ENCODE results near the gene COPB2. TPM values are rescaled to one million over a fixed set of nuclear protein-coding genes. Genes with fewer than 3 reads are reported as not detected.

COPB2 gene
- total and polyA plus RNA-seq, 2 of the 8 experiments (the other 6 are each of a cell fraction or from before 2014, with no cell fraction given) = 40.3 to 119 TPM

- H3K9ac ChIP-seq (replicated peaks in 1 of 4; ENCODE audit: extremely low read depth in 1 of 4, low read depth in 3 of 4, low read length in 3 of 4) = no peak overlapping the region
- no peak for FAIRE-seq
- POLR2A ChIA-PET (ENCODE audit: partially characterized antibody) = no interaction called here
Measured at GRCh38 chr3:139309061-139309591, 80.3 kb downstream of the COPB2 start.

More at GRCh38 chr3:139309061-139309591, 80.3 kb downstream of the COPB2 start:
- no peaks in the 10 kb centered on the region for H3K9me3 ChIP-seq (ENCODE audit: insufficient read depth in 2 of 2, low read depth in 1 of 2, low read length in 1 of 2)
- no peak overlapping the region for H2BK20ac ChIP-seq (ENCODE audit: low read length)
- H3K27ac ChIP-seq (ENCODE audit: low read depth, low read length) = no peak overlapping the region
- H2BK15ac ChIP-seq (ENCODE audit: low read length) = no peak overlapping the region
- no peaks in the 10 kb centered on the region for H4K20me1 ChIP-seq (replicated peaks in 1 of 2; ENCODE audit: control insufficient read depth in 1 of 2, insufficient read depth in 2 of 2, low read length in 2 of 2)
- no peak overlapping the region for H3K4me2 ChIP-seq (ENCODE audit: insufficient read depth in 1 of 2, low read depth in 2 of 2, low read length in 2 of 2)
- H2BK12ac ChIP-seq (ENCODE audit: low read depth, low read length) = no peak overlapping the region
- no peak overlapping the region for H2BK120ac ChIP-seq (replicated peaks; ENCODE audit: low read depth, low read length)
- H3K23me2 ChIP-seq (ENCODE audit: low read depth, low read length) = peaks cover 1% of the 10 kb centered on the region; the same call in 1 of the 2 replicates
- H2AK5ac ChIP-seq (ENCODE audit: low read depth, low read length) = no peak overlapping the region
- H3K4me3 ChIP-seq (ENCODE audit: extremely low read depth in 1 of 4, insufficient read depth in 2 of 4, low read depth in 3 of 4, low read length in 4 of 4) = no peak overlapping the region
- H3K36me3 ChIP-seq (ENCODE audit: control insufficient read depth in 2 of 4, insufficient read depth in 4 of 4, low read length in 3 of 4) = no peaks in the 10 kb centered on the region
- H3K4me1 ChIP-seq (replicated peaks in 1 of 4; ENCODE audit: control insufficient read depth in 3 of 4, insufficient read depth in 4 of 4, low read length in 3 of 4) = peaks cover 0 to 6% (median 2%) of the 10 kb centered on the region in 4 experiments; a peak in 5 of 7 replicates
- TF ChIP-seq, protein P1, sequence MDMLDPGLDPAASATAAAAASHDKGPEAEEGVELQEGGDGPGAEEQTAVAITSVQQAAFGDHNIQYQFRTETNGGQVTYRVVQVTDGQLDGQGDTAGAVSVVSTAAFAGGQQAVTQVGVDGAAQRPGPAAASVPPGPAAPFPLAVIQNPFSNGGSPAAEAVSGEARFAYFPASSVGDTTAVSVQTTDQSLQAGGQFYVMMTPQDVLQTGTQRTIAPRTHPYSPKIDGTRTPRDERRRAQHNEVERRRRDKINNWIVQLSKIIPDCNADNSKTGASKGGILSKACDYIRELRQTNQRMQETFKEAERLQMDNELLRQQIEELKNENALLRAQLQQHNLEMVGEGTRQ (IDR thresholded peaks at IDR 0.05; ENCODE audit: low read length) = no peak
- no peak for TF ChIP-seq RBBP5 (IDR thresholded peaks at IDR 0.05; ENCODE audit: borderline replicate concordance, low read depth, low read length)
- no peak for TF ChIP-seq SIRT6 (IDR thresholded peaks at IDR 0.05; ENCODE audit: low read length)
- TF ChIP-seq SUZ12 (IDR thresholded peaks at IDR 0.05; ENCODE audit: low read length) = no peak
- TF ChIP-seq CHD2 (IDR thresholded peaks at IDR 0.05; ENCODE audit: low read length) = no peak
- TF ChIP-seq SP2 (IDR thresholded peaks at IDR 0.05; ENCODE audit: low read length) = no peak
- H3K27me3 ChIP-seq (replicated peaks in 1 of 4; ENCODE audit: control insufficient read depth in 3 of 4, extremely low read depth in 1 of 4, insufficient read depth in 3 of 4, low read length in 3 of 4) = no peaks in the 10 kb centered on the region
- H4K91ac ChIP-seq (replicated peaks; ENCODE audit: insufficient read length, low read length) = no peak overlapping the region
- H3K79me2 ChIP-seq (ENCODE audit: control insufficient read depth in 1 of 2, insufficient read depth in 2 of 2, low read length in 2 of 2) = no peaks in the 10 kb centered on the region
- no peak overlapping the region for H4K8ac ChIP-seq (ENCODE audit: extremely low read depth, insufficient read depth, low read length)
- H3K79me1 ChIP-seq (ENCODE audit: low read depth, low read length) = no peaks in the 10 kb centered on the region
- H2AFZ ChIP-seq (ENCODE audit: low read length) = no peak overlapping the region; the same call in 1 of the 2 replicates
- H4K5ac ChIP-seq (ENCODE audit: insufficient read length, low read depth, low read length) = no peak overlapping the region
- WGBS, 2 experiments (ENCODE audit: extremely low coverage in 1 of 2, insufficient coverage in 1 of 2, insufficient read length in 1 of 2, insufficient replicate concordance in 2 of 2, low coverage in 1 of 2, low lambda C conversion rate in 2 of 2, missing lambda C conversion rate in 1 of 2) = 82% methylated on average over 2 of the region's 2 CpGs; no CpG with 5 or more reads in 1 of the 2 experiments
- DNase-seq (ENCODE audit: low read depth in 1 of 2, low spot score in 2 of 2) = no peak
- H3K56ac ChIP-seq (replicated peaks; ENCODE audit: insufficient read length, low read depth, low read length) = no peak overlapping the region
- H3K4ac ChIP-seq (replicated peaks; ENCODE audit: insufficient read length, low read depth, low read length) = no peak overlapping the region
- no peak overlapping the region for H3K18ac ChIP-seq (ENCODE audit: extremely low read depth, low read length)
- CTCF ChIA-PET (ENCODE audit: partially characterized antibody) = interaction anchor here (0.6 to 12.6 kb wide), 4 partner anchors 7 to 329 kb away, joined by 3 to 103 read pairs (median 4); no protein-coding TSS in a partner anchor
- no peak overlapping the region for H3K14ac ChIP-seq (ENCODE audit: insufficient read length)
- no peak overlapping the region for H3K23ac ChIP-seq (ENCODE audit: insufficient read length)
- H2BK5ac ChIP-seq (ENCODE audit: low read depth, low read length) = no peak overlapping the region

Data from H1 (cell line).